K562 (cell line): ENCODE data around the gene SORCS1. TPM values are rescaled to one million over a fixed set of nuclear protein-coding genes. Genes with fewer than 3 reads are reported as not detected.

ENCODE experiments used
- ATAC-seq: fragments of 200-7000 bp; cut with Tn5 transposase; 3 replicates; pipeline ENCODE4 v1.9.1; 2020; ENCODE audit warnings: moderate library complexity
- BruUV-seq: library from RNA; stranded (reverse); fragments of 400-500 nt; replicated peaks from 2 replicates; lab custom pipeline; 2021; lab: Mats Ljungman, UMichigan
- CTCF ChIA-PET: fragments of 300-600 bp; formaldehyde crosslinking; extraction: SDS; loops from one replicate; lab custom pipeline; 2021; ENCODE audit warnings: low intra/inter-chr PET ratio; lab: Yijun Ruan, JAX
- POLR2A ChIA-PET: fragments of 300-600, 350-650 bp; sonication (Branson Sonifier 250); formaldehyde crosslinking; extraction: SDS; loops from one replicate; lab custom pipeline; 2021; ENCODE audit warnings: antibody characterized with exemption, inconsistent platforms; lab: Yijun Ruan, JAX
- DNase-seq, 4 experiments: peaks; one replicate each; pipeline versions ENCODE4 v3.0.0 to v3.0.0-alpha.2; 2011 to 2018; ENCODE audit warnings: low spot score in 3 of 4, mixed read lengths in 3 of 4; ENCODE audit errors: extremely low read depth in 1 of 4
- FAIRE-seq: peaks from 2 replicates; lab custom pipeline; 2011; peaks lifted over from hg19 to GRCh38; lab: Jason Lieb, UNC
- H2AFZ ChIP-seq: 2 replicates; pipeline ENCODE4 v1.6.0; 2011; ENCODE audit warnings: low read depth, low read length, control low read depth, inconsistent platforms
- H3K27ac ChIP-seq: fragments of 200-600 bp; 3 replicates; pipeline ENCODE4 v1.8.0; 2011; ENCODE audit warnings: low read depth, mild to moderate bottlenecking, control low read depth, inconsistent platforms, low read length, moderate library complexity, mixed read lengths; ENCODE audit errors: extremely low read depth
- H3K27me3 ChIP-seq, 2 experiments: fragments of 300-600 bp in 1 of 2; 2 replicates in 1 of 2; 3 replicates in 1 of 2; pipeline versions ENCODE4 v1.6.0 to v1.8.0; 2011; ENCODE audit warnings: inconsistent platforms in 2 of 2, low read length in 2 of 2, mild to moderate bottlenecking in 1 of 2, mixed read lengths in 1 of 2, moderate library complexity in 1 of 2; ENCODE audit not compliant: control insufficient read depth in 2 of 2, insufficient read depth in 2 of 2
- H3K36me3 ChIP-seq: fragments of 300-600 bp; 3 replicates; pipeline ENCODE4 v1.8.0; 2011; ENCODE audit warnings: mild to moderate bottlenecking, low read length, inconsistent platforms; ENCODE audit not compliant: control insufficient read depth, insufficient read depth
- H3K4me1 ChIP-seq, 2 experiments: fragments of 200-600 bp in 1 of 2; replicated peaks in 1 of 2; 2 replicates in 1 of 2; 3 replicates in 1 of 2; pipeline versions ENCODE4 v1.5.1 to v1.8.0; 2011; ENCODE audit warnings: inconsistent platforms in 2 of 2, low read length in 2 of 2, mild to moderate bottlenecking in 1 of 2, mixed read lengths in 1 of 2, moderate library complexity in 1 of 2; ENCODE audit not compliant: control insufficient read depth in 2 of 2, insufficient read depth in 2 of 2
- H3K4me2 ChIP-seq: 2 replicates; pipeline ENCODE4 v1.6.1; 2011; ENCODE audit warnings: low read length, control low read depth, inconsistent platforms, mixed read lengths; ENCODE audit not compliant: insufficient read depth
- H3K4me3 ChIP-seq: fragments of 200-600 bp; sonication (generic), shearing (Covaris generic); 2 replicates; pipeline ENCODE4 v1.5.1; 2016; ENCODE audit warnings: control low read depth, inconsistent platforms
- H3K79me2 ChIP-seq: fragments of 200-600 bp; 3 replicates; pipeline ENCODE4 v1.8.0; 2011; ENCODE audit warnings: low read length, inconsistent platforms; ENCODE audit not compliant: control insufficient read depth, insufficient read depth
- H3K9ac ChIP-seq, 2 experiments: 2 replicates each; pipeline versions ENCODE4 v1.6.0 to v1.6.1; 2011; ENCODE audit warnings: low read depth in 2 of 2, low read length in 2 of 2, control low read depth in 1 of 2, inconsistent platforms in 1 of 2, mild to moderate bottlenecking in 1 of 2, mixed read lengths in 1 of 2; ENCODE audit not compliant: insufficient read depth in 1 of 2
- H3K9me1 ChIP-seq: one replicate; pipeline ENCODE4 v1.6.0; 2011; ENCODE audit warnings: inconsistent platforms, mild to moderate bottlenecking, low read length, moderate library complexity; ENCODE audit not compliant: control insufficient read depth, insufficient read depth
- H3K9me3 ChIP-seq: replicated peaks from 2 replicates; pipeline ENCODE4 v1.5.1; 2011; ENCODE audit warnings: low read depth, low read length, inconsistent platforms; ENCODE audit not compliant: control insufficient read depth, insufficient read depth
- H4K20me1 ChIP-seq: replicated peaks from 2 replicates; pipeline ENCODE4 v1.6.1; 2011; ENCODE audit warnings: low read length, inconsistent platforms, mixed read lengths; ENCODE audit not compliant: control insufficient read depth, insufficient read depth
- FOSL1 ChIP-seq: fragments of 200-800 bp; sonication (Bioruptor generic); conservative IDR thresholded peaks from 2 replicates; pipeline ENCODE4 v1.6.1; 2016; ENCODE audit warnings: missing genetic modification characterization, missing compliant biosample characterization
- GTF3C2 ChIP-seq: IDR thresholded peaks from 3 replicates; pipeline ENCODE4 v1.6.1; 2011; ENCODE audit warnings: borderline replicate concordance, mild to moderate bottlenecking, moderate library complexity; ENCODE audit not compliant: insufficient read length; ENCODE audit errors: extremely low read depth
- WGBS: fragments of 100-300 bp; shearing (Covaris generic); methylation state at CpG from one replicate; pipeline ENCODE4 v1.1.6; 2016; ENCODE audit warnings: low coverage, mixed read lengths; ENCODE audit not compliant: insufficient coverage; ENCODE audit errors: missing lambda C conversion rate; 5-methylcytosine and 5-hydroxymethylcytosine counted together
- in situ Hi-C: fragments of 300-500 bp; cut with MboI; formaldehyde crosslinking; loops from 4 replicates; pipeline ENCODE4 v1.15.0; 2018; ENCODE audit warnings: inconsistent platforms, mixed read lengths
- intact Hi-C: fragments of 100-400 bp; cut with micrococcal nuclease; formaldehyde crosslinking; loops from 2 replicates; pipeline ENCODE4 v1.14.2; 2022
- polyA plus RNA-seq, 8 experiments: library from polyadenylated mRNA; depleted of rRNA in 4 of 8; stranded (reverse) in 5 of 8; unstranded in 3 of 8; fragments of >200 nt; fragmentation: Nextera tagmentation in 2 of 8; fragmentation: Illumina TruSeq in 1 of 8; extraction: Ambion mirVana in 2 of 8; extraction: Trizol in 1 of 8; gene quantifications; 2 replicates each; pipeline versions ENCODE4 v1.2.1 to v1.2.3, GENCODE V29; 2011 to 2014; ENCODE audit warnings: inconsistent platforms in 1 of 8, missing spikeins in 1 of 8
- total RNA-seq, 7 experiments: library from RNA; depleted of rRNA in 6 of 7; stranded (reverse); fragments of >200 nt in 6 of 7; fragmentation: Illumina TruSeq in 2 of 7; extraction: Trizol in 2 of 7; gene quantifications; 2 replicates each; pipeline versions ENCODE4 v1.2.1 to v1.2.3, GENCODE V29; 2011 to 2021; ENCODE audit warnings: low replicate concordance in 1 of 7

The SORCS1 gene
- total and polyA plus RNA-seq, 9 of the 15 experiments (the other 6 are each of a cell fraction or from before 2014, with no cell fraction given), result 1.5 to 3.9 (median 2.7) TPM

GRCh38 chr10:106567629-106568028 lies 596.9 kb downstream of the SORCS1 start:
- TF ChIP-seq FOSL1 (tag), result no peak
- TF ChIP-seq, all 486 proteins: peak for 0

GRCh38 chr10:106566873-106567272 lies 597.6 kb downstream of the SORCS1 start:
- H3K9me1 ChIP-seq, result no peaks in the 10 kb centered on the region
- BruUV-seq, result no TSS peak
- DNase-seq (no peak), FAIRE-seq (no peak), ATAC-seq (no peak)
- no peak for TF ChIP-seq GTF3C2
- no peaks in the 10 kb centered on the region for H3K9me3 ChIP-seq
- intact Hi-C loops (no loop called here), in situ Hi-C loops (no loop called here)
- no peak overlapping the region for H3K9ac ChIP-seq
- no peaks in the 10 kb centered on the region for H3K4me1 ChIP-seq
- no peak overlapping the region for H3K4me2 ChIP-seq
- no peaks in the 10 kb centered on the region for H4K20me1 ChIP-seq
- no peaks in the 10 kb centered on the region for H3K27me3 ChIP-seq
- H3K27ac ChIP-seq, result no peak overlapping the region
- ChIA-PET CTCF (no interaction called here), POLR2A (no interaction called here)
- H2AFZ ChIP-seq, result no peak overlapping the region
- H3K4me3 ChIP-seq, result no peak overlapping the region
- H3K36me3 ChIP-seq, result no peaks in the 10 kb centered on the region
- H3K79me2 ChIP-seq, result no peaks in the 10 kb centered on the region
- WGBS, result 0% methylated on average over 3 of the region's 3 CpGs

More at GRCh38 chr10:106567629-106568028, 596.9 kb downstream of the SORCS1 start:
- in situ Hi-C loops, result no loop called here
- no peaks in the 10 kb centered on the region for H3K36me3 ChIP-seq
- DNase-seq (no peak), ATAC-seq (no peak), FAIRE-seq (no peak)
- ChIA-PET CTCF (no interaction called here), POLR2A (no interaction called here)
- H4K20me1 ChIP-seq, result no peaks in the 10 kb centered on the region
- no peak overlapping the region for H3K9ac ChIP-seq
- H3K9me1 ChIP-seq, result no peaks in the 10 kb centered on the region
- H2AFZ ChIP-seq, result no peak overlapping the region
- no peaks in the 10 kb centered on the region for H3K4me1 ChIP-seq
- intact Hi-C loops, result no loop called here
- no peak overlapping the region for H3K27ac ChIP-seq
- no TSS peak for BruUV-seq
- no peaks in the 10 kb centered on the region for H3K27me3 ChIP-seq
- WGBS, result 0% methylated on average over 4 of the region's 4 CpGs
- no peaks in the 10 kb centered on the region for H3K79me2 ChIP-seq
- no peak overlapping the region for H3K4me3 ChIP-seq
- no peak overlapping the region for H3K4me2 ChIP-seq
- H3K9me3 ChIP-seq, result no peaks in the 10 kb centered on the region
